ENCODE data around the gene DAPK2.

Gene DAPK2

DNA sequence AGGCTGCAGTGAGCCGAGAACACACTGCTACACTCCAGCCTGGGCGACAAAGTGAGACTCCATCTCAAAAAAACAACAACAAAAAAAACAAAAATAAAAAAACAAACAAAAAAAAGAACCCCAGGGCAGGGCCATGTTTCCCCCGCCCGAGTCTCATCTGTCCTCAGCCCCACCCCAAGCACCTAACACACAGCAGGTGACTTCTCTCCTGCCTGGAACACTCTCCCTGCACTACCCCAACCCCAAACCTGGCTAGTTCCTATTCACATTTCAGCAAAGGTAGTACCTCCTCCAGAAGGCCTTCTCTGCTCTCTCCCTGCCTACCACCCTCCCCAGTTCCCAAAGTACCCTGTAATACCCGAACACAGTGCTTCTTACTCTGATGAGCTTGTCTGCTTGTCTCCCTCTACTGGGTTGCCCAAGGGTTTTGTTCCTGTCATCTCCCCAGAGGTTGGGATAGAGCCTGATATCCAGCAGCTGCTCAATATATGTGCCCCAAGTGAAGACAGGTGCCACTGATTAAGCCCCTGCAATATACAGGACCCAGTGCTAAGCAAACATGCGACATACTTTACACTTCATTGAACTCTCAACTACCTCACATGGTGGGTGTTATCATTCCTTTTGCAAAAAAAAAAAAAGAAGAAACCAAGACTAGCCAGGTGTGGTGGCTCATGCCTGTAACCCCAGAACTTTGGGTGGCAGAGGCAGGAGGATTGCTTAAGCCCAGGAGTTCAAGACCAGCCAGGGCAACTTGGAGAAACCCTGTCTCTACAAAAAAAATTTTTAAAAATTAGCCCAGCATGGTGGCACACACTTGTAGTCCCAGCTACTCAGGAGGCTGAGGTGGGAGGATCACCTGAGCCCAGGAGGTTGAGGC is 103.6 kb downstream of the DAPK2 start:
- TF ChIP-seq CTCF (IDR thresholded peaks at IDR 0.05; ENCODE audit: borderline replicate concordance, extremely low read depth, low read length, poor library complexity, severe bottlenecking) (no peak), EZH2 (IDR thresholded peaks at IDR 0.05; ENCODE audit: borderline replicate concordance, low read depth, low read length, severe bottlenecking) (no peak)
- Histone ChIP-seq H3K36me3 (ENCODE audit: insufficient read depth, low read length) (no peaks in the 10 kb centered on the region), H3K27ac (ENCODE audit: low read length) (no peak overlapping the region), H3K79me2 (ENCODE audit: insufficient read depth, low read length) (no peaks in the 10 kb centered on the region), H3K9ac (ENCODE audit: low read depth, low read length) (no peak overlapping the region), H3K4me2 (ENCODE audit: insufficient read depth, low read length) (no peak overlapping the region), H3K9me3 (ENCODE audit: insufficient read depth, low read length, severe bottlenecking) (no peaks in the 10 kb centered on the region), H2AFZ (ENCODE audit: low read depth, low read length) (no peak overlapping the region), H4K20me1 (ENCODE audit: insufficient read depth, low read length) (no peaks in the 10 kb centered on the region), H3K4me1 (ENCODE audit: insufficient read depth, low read length) (no peaks in the 10 kb centered on the region), H3K27me3 (ENCODE audit: insufficient read depth, low read length, poor library complexity) (no peaks in the 10 kb centered on the region), H3K4me3 (ENCODE audit: low read depth in 1 of 2, low read length in 2 of 2) (no peak overlapping the region)
- ATAC-seq (ENCODE audit: insufficient read depth, low read depth), result no peak
- DNase-seq, result no peak

- Histone ChIP-seq H3K27ac (ENCODE audit: low read length) (no peak overlapping the region), H3K9me3 (ENCODE audit: insufficient read depth, low read length, severe bottlenecking) (no peaks in the 10 kb centered on the region), H2AFZ (ENCODE audit: low read depth, low read length) (no peak overlapping the region), H3K9ac (ENCODE audit: low read depth, low read length) (no peak overlapping the region), H3K4me2 (ENCODE audit: insufficient read depth, low read length) (no peak overlapping the region), H4K20me1 (ENCODE audit: insufficient read depth, low read length) (no peaks in the 10 kb centered on the region), H3K4me1 (ENCODE audit: insufficient read depth, low read length) (no peaks in the 10 kb centered on the region), H3K79me2 (ENCODE audit: insufficient read depth, low read length) (no peaks in the 10 kb centered on the region), H3K4me3 (ENCODE audit: low read depth in 1 of 2, low read length in 2 of 2) (no peak overlapping the region), H3K36me3 (ENCODE audit: insufficient read depth, low read length) (no peaks in the 10 kb centered on the region), H3K27me3 (ENCODE audit: insufficient read depth, low read length, poor library complexity) (no peaks in the 10 kb centered on the region)
- DNase-seq (no peak), ATAC-seq (ENCODE audit: insufficient read depth, low read depth) (no peak)
- TF ChIP-seq EZH2 (IDR thresholded peaks at IDR 0.05; ENCODE audit: borderline replicate concordance, low read depth, low read length, severe bottlenecking), result no peak
- no peak for TF ChIP-seq CTCF (IDR thresholded peaks at IDR 0.05; ENCODE audit: borderline replicate concordance, extremely low read depth, low read length, poor library complexity, severe bottlenecking)
Observed at GRCh38 chr15:63941698-63942465, 104.4 kb downstream of the DAPK2 start.

DNA sequence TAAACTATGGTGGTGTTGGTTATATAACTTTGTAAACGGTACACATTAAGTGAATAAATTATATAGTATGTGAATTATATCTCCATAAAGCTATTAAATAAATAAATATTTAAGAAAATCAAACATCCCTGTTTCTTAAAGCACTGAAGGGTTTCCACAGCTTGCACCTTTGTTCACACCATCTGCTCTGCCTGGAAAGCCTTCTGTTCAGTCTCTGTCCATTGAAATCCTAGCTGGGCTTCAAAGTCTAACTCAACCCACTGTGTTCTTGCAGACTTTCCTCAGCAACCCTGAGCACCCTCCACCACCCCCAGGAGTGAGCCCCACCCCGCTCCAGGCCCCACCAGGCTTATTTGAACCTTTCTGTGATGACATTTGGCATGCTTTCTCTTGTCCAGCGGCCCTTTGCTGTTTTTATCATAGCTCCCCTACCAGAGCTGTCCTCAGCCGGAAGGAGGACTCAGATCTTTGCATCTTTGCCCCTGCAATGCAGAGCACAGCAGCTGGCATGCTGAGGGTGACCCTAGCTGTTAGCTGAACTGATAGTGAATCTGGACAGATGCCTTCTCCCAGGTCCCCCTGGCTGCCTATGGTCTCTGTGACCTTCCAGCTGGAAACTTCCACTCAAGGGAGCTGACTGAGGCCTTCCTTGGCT is 105.2 kb downstream of the DAPK2 start:
- no peaks in the 10 kb centered on the region for H3K4me1 ChIP-seq (ENCODE audit: insufficient read depth, low read length)
- no peak overlapping the region for H3K27ac ChIP-seq (ENCODE audit: low read length)
- DNase-seq (no peak), ATAC-seq (ENCODE audit: insufficient read depth, low read depth) (no peak)
- no peaks in the 10 kb centered on the region for H3K9me3 ChIP-seq (ENCODE audit: insufficient read depth, low read length, severe bottlenecking)
- no peak for TF ChIP-seq CTCF (IDR thresholded peaks at IDR 0.05; ENCODE audit: borderline replicate concordance, extremely low read depth, low read length, poor library complexity, severe bottlenecking)
- TF ChIP-seq EZH2 (IDR thresholded peaks at IDR 0.05; ENCODE audit: borderline replicate concordance, low read depth, low read length, severe bottlenecking), result no peak
- H3K36me3 ChIP-seq (ENCODE audit: insufficient read depth, low read length), result no peaks in the 10 kb centered on the region
- H3K4me2 ChIP-seq (ENCODE audit: insufficient read depth, low read length), result no peak overlapping the region
- no peaks in the 10 kb centered on the region for H3K79me2 ChIP-seq (ENCODE audit: insufficient read depth, low read length)
- no peak overlapping the region for H3K4me3 ChIP-seq (ENCODE audit: low read depth in 1 of 2, low read length in 2 of 2)
- H3K9ac ChIP-seq (ENCODE audit: low read depth, low read length), result no peak overlapping the region
- H3K27me3 ChIP-seq (ENCODE audit: insufficient read depth, low read length, poor library complexity), result no peaks in the 10 kb centered on the region
- H4K20me1 ChIP-seq (ENCODE audit: insufficient read depth, low read length), result no peaks in the 10 kb centered on the region
- no peak overlapping the region for H2AFZ ChIP-seq (ENCODE audit: low read depth, low read length)
